GM23338 (cell line): ENCODE results near the gene KCNN3. TPM values are rescaled to one million over a fixed set of nuclear protein-coding genes. Genes with fewer than 3 reads are reported as not detected.

Experiments used
- ATAC-seq: fragments of 200-7000 bp; cut with Tn5 transposase; 3 replicates; pipeline ENCODE4 v1.9.1; 2020
- DNase-seq: peaks from one replicate; pipeline ENCODE4 v3.0.0-alpha.2; 2015; ENCODE audit warnings: low spot score
- H2AFZ ChIP-seq: fragments of 200-600 bp; sonication (generic); 2 replicates; pipeline ENCODE4 v1.8.0; 2016; ENCODE audit warnings: antibody characterized with exemption, mild to moderate bottlenecking, moderate library complexity
- H3F3A ChIP-seq: fragments of 200-600 bp; sonication (generic); replicated peaks from 2 replicates; pipeline ENCODE4 v1.8.0; 2017; ENCODE audit warnings: antibody characterized with exemption, mixed run types, low read depth
- H3K27ac ChIP-seq: fragments of 200-600 bp; sonication (generic); 2 replicates; pipeline ENCODE4 v1.6.1; 2016; ENCODE audit warnings: low read depth
- H3K27me3 ChIP-seq: fragments of 200-600 bp; sonication (generic); 2 replicates; pipeline ENCODE4 v1.8.0; 2016; ENCODE audit warnings: mild to moderate bottlenecking, mixed run types, moderate library complexity; ENCODE audit not compliant: insufficient read depth
- H3K36me3 ChIP-seq: fragments of 200-600 bp; sonication (generic); 2 replicates; pipeline ENCODE4 v1.8.0; 2016; ENCODE audit warnings: mild to moderate bottlenecking; ENCODE audit not compliant: insufficient read depth
- H3K4me1 ChIP-seq: fragments of 200-600 bp; sonication (generic); 2 replicates; pipeline ENCODE4 v1.8.0; 2016; ENCODE audit warnings: mild to moderate bottlenecking, moderate library complexity; ENCODE audit not compliant: insufficient read depth
- H3K4me2 ChIP-seq: fragments of 200-600 bp; sonication (generic); 2 replicates; pipeline ENCODE4 v1.7.1; 2017; ENCODE audit warnings: mixed run types
- H3K4me3 ChIP-seq: fragments of 200-600 bp; sonication (generic); 2 replicates; pipeline ENCODE4 v1.6.1; 2016; ENCODE audit warnings: mixed run types
- H3K79me2 ChIP-seq: fragments of 200-600 bp; sonication (generic); replicated peaks from 2 replicates; pipeline ENCODE4 v1.8.0; 2017; ENCODE audit warnings: mild to moderate bottlenecking; ENCODE audit not compliant: insufficient read depth
- H3K9me2 ChIP-seq: fragments of 200-600 bp; sonication (generic); 2 replicates; pipeline ENCODE4 v1.8.0; 2017; ENCODE audit not compliant: insufficient read depth
- H4K20me1 ChIP-seq: fragments of 200-600 bp; sonication (generic); replicated peaks from 2 replicates; pipeline ENCODE4 v1.8.0; 2017; ENCODE audit warnings: mild to moderate bottlenecking; ENCODE audit not compliant: insufficient read depth
- H3K27ac Mint-ChIP-seq: 2 replicates; pipeline ENCODE4 v1.8.0; 2020; ENCODE audit warnings: inconsistent platforms, mild to moderate bottlenecking, moderate library complexity, mixed read lengths
- H3K27me3 Mint-ChIP-seq: 3 replicates; pipeline ENCODE4 v1.8.0; 2022; ENCODE audit warnings: low read depth, mild to moderate bottlenecking, moderate library complexity, mixed read lengths, inconsistent platforms; ENCODE audit not compliant: insufficient read depth, poor library complexity
- H3K36me3 Mint-ChIP-seq: 3 replicates; pipeline ENCODE4 v1.8.0; 2021; ENCODE audit warnings: low read depth, mild to moderate bottlenecking, inconsistent platforms, moderate library complexity, mixed read lengths
- H3K4me1 Mint-ChIP-seq: 3 replicates; pipeline ENCODE4 v1.8.0; 2020; ENCODE audit warnings: mild to moderate bottlenecking, inconsistent platforms, mixed read lengths
- H3K4me3 Mint-ChIP-seq: 3 replicates; pipeline ENCODE4 v1.8.0; 2021; ENCODE audit warnings: moderate library complexity, mild to moderate bottlenecking, inconsistent platforms, mixed read lengths
- H3K9me3 Mint-ChIP-seq: 3 replicates; pipeline ENCODE4 v1.8.0; 2020; ENCODE audit warnings: moderate library complexity, mild to moderate bottlenecking, inconsistent platforms, mixed read lengths
- CREB1 ChIP-seq: fragments of 250-450 bp; sonication (Bioruptor Pico); IDR thresholded peaks from 2 replicates; pipeline ENCODE4 v1.5.0; 2020; ENCODE audit warnings: low read depth, mild to moderate bottlenecking, moderate library complexity
- CTCF ChIP-seq, 2 experiments: fragments of 200-600 bp in 1 of 2; sonication (generic) in 1 of 2; conservative IDR thresholded peaks; 2 replicates each; pipeline versions ENCODE4 v1.5.1 to v1.6.1; 2016 to 2017; ENCODE audit warnings: antibody characterized with exemption in 2 of 2, low read depth in 2 of 2, mild to moderate bottlenecking in 2 of 2, moderate library complexity in 1 of 2
- ETS1 ChIP-seq: IDR thresholded peaks from 2 replicates; pipeline ENCODE4 v1.6.1; 2016; ENCODE audit warnings: antibody characterized with exemption
- JUNB ChIP-seq: IDR thresholded peaks from one replicate; pipeline ENCODE4 v1.6.1; 2016; ENCODE audit warnings: antibody characterized with exemption; ENCODE audit not compliant: unreplicated experiment
- POLR2AphosphoS5 ChIP-seq: IDR thresholded peaks from 2 replicates; pipeline ENCODE4 v1.6.1; 2016; ENCODE audit warnings: antibody characterized with exemption, low read depth
- STAT1 ChIP-seq: IDR thresholded peaks from one replicate; pipeline ENCODE4 v1.6.1; 2016; ENCODE audit warnings: antibody characterized with exemption; ENCODE audit not compliant: unreplicated experiment
- ZNF462 ChIP-seq: fragments of 250-450 bp; sonication (Bioruptor Pico); IDR thresholded peaks from 2 replicates; pipeline ENCODE4 v1.5.0; 2020; ENCODE audit warnings: mild to moderate bottlenecking, moderate library complexity
- polyA plus RNA-seq: library from polyadenylated mRNA; unstranded; fragments of >200 nt; fragmentation: Nextera tagmentation; extraction: Ambion mirVana; gene quantifications from 2 replicates; pipeline ENCODE4 v1.2.1, GENCODE V29; 2016
- total RNA-seq: library from RNA; depleted of rRNA; stranded (reverse); fragments of >200 nt; shearing (Covaris generic); gene quantifications from 2 replicates; pipeline ENCODE4 v1.2.3, GENCODE V29; 2014

KCNN3 gene
- total and polyA plus RNA-seq, 2 experiments from 2014 or later = 1.9 to 3.0 TPM

GRCh38 chr1:154775621-154776605, 94.2 kb downstream of the KCNN3 start:
- H3K4me2 ChIP-seq = no peak overlapping the region
- peaks cover 6% of the 10 kb centered on the region for H3K4me1 ChIP-seq
- no peaks in the 10 kb centered on the region for H3K27me3 ChIP-seq
- Mint-ChIP-seq H3K27me3 (peaks cover 2% of the 10 kb centered on the region), H3K4me1 (peaks cover 27% of the 10 kb centered on the region), H3K36me3 (peaks cover 4% of the 10 kb centered on the region; the same call in 2 of the 3 replicates), H3K4me3 (no peak overlapping the region), H3K9me3 (peaks cover 4% of the 10 kb centered on the region; the same call in 2 of the 3 replicates), H3K27ac (no peak overlapping the region)
- H4K20me1 ChIP-seq = no peaks in the 10 kb centered on the region
- ATAC-seq (no peak), DNase-seq (no peak)
- H3K9me2 ChIP-seq = no peaks in the 10 kb centered on the region; the same call in 1 of the 2 replicates
- no peak overlapping the region for H2AFZ ChIP-seq
- H3K36me3 ChIP-seq = no peaks in the 10 kb centered on the region
- H3F3A ChIP-seq = no peaks in the 10 kb centered on the region
- H3K4me3 ChIP-seq = no peak overlapping the region
- H3K79me2 ChIP-seq = no peaks in the 10 kb centered on the region
- TF ChIP-seq POLR2AphosphoS5 (no peak), STAT1 (no peak), CREB1 (CRISPR knock-in tag) (no peak), ZNF462 (no peak), CTCF (conservative IDR thresholded peaks at IDR 0.05; ENCODE audit: low read depth in 2 of 2) (no peak), JUNB (no peak), ETS1 (no peak)
- H3K27ac ChIP-seq = no peak overlapping the region
